GM21737 (cell line): ENCODE data around the gene CYSLTR2.

ENCODE experiments used
- ATAC-seq: cut with Tn5 transposase; IDR thresholded peaks from one replicate; pipeline ENCODE4 v1.9.1; 2021; ENCODE audit warnings: mild to moderate bottlenecking, moderate library complexity; ENCODE audit not compliant: unreplicated experiment

The CYSLTR2 gene

DNA sequence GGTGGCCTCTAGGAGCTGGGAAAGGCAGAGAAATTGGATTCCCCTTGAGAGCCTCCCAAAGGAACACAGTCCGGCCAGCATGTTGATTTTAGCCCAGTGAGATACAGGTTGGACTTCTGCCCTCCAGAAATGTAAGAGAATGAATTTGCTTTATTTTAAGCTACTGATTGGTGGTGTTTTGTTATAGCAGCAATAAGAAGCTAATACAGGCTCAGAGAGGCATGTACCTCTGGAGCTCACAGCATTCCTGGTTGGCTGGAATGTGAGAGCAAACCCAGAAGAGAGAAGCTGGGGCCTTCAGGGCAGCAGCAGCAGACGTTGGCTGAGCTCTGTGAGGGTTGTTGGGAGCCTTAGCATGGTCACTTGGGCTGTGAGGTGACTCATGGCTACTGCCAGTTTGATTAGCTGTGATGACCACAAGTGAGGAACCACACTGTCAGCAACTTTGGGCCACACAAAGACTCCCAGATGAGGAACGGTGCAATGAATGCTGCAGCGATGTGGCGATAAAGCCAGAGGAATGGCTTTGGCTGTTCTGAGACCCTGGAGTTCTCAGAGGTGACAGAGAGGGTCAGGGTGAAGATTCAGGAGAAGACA is 80.1 kb downstream of the CYSLTR2 start:
- ATAC-seq: no peak

GRCh38 chr13:48735571-48735970 is 81.8 kb downstream of the CYSLTR2 start:
- ATAC-seq: no peak

DNA sequence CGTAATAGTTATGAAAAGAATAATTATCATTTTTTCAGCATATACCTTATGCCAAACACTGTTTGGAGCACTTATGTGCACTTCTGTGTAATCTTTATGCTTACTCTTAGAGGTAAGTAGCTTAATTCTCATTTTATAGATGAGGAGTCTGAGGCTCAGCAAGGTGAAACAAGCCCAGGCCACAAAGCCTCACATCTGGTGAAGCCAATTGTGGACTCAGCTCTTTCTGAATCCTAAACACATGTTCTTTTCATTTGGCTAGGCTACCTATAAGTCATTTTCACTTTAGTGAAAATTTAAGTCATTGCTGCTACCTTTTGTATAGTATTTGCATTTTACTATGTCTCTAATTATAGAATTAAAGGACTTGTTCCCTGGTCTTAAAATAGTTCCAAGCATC is 84.0 kb downstream of the CYSLTR2 start:
- no peak for ATAC-seq

DNA sequence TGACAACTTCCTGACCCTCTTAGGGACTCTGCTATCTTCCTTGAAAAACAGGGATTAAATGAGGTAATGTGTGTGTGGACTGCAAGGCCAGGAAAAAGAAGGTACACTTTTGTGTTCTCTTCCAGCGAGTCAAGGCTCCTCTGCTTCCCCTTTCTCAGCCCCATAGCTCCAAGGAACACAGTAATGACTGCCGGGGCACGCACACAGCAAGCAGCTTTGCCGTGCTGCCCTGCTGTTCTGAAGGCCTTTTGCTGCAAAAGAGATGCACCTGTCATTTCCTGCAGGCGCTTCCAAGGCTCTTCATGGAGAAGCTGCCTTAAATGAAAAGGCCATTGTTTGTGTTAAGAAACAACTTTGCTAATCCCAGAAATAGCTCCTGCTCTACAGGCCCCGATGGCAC is 84.6 kb downstream of the CYSLTR2 start:
- ATAC-seq: no peak

DNA sequence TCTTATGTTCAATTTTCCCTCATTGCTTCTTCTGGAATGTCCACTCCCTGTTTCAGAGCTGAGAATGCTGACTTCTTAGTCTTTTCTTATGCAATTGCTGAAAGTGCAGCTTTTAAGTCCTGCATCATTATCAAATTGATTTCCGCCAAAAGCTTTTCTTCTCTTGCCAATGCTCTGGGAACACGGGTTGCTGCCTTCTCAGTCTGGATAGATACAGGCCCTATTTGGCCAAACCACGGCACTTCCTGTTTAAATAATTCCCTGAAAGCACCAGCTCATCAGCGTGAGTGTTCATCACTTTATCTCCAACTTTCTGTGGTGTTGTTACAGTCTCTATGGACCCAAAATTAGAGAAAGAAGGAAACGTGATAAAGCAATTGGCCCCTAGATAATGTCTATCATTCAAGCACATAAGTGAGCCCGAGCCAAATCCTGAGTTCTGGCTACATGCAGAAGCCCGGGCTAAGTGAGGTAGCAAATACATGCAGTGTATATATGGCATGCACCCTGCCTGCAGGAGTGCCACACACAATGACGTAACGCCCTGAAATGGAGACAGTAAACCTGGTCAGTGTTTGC is 85.7 kb downstream of the CYSLTR2 start:
- no peak for ATAC-seq

GRCh38 chr13:48741377-48741776 is 87.6 kb downstream of the CYSLTR2 start:
- ATAC-seq: no peak

DNA sequence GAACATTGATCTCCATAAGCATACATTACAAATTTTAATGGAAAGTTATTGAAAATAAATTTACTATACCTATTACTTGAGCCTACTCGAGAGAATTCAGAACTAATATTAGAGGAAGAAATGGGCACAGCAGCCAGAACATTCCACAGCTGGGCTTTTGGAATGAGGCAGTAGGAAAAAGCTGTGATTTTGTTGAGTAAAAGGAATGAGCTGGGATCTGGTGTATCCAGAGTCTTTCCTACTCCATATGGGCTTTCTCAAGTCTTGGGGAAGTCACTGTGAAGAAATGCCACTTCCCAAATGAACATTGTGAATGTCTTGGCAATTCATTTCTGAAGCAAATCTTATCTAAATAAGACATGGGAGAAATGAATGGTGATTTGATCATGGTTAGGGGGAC is 93.1 kb downstream of the CYSLTR2 start:
- ATAC-seq: no peak

DNA sequence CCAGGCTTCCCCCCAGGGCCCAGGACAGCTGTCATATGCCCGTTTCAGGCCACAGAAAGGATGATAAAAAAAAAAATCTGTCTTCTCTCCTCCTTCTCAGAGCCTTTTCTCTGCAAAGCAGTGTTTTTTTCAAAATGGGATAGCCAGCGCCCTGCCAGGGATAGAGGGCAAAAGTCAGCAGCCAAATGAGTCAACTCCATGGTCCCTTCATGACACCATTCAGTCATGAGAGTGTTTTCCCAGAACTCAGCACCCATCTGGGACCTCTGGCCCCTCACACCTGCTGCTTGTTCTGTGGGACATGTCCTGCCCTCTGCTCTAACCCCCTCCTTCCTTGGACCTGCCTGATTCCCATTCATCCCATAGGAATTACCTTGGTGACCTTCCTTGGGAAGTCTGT is 95.0 kb downstream of the CYSLTR2 start:
- no peak for ATAC-seq

DNA sequence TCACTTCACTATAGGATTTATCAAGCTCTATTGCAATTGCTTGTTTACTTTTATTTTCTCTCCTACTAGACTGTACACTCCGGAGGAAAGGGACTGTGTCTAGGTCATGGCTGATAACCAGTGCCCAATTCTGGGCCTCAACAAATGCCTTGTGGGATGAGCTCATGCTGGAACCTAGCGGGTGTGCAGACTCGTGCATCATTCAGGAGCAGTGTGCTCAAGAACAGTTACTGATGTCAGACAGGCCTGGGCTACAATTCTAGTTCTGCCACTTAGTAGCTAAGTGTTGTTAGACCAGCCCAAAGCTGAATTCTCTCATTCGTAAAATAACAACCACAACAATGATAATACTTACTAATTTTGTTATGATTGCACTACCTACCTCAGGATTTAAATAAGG is 95.4 kb downstream of the CYSLTR2 start:
- no peak for ATAC-seq

GRCh38 chr13:48749699-48750473 is 96.2 kb downstream of the CYSLTR2 start:
- ATAC-seq: peak; percentile 77

DNA sequence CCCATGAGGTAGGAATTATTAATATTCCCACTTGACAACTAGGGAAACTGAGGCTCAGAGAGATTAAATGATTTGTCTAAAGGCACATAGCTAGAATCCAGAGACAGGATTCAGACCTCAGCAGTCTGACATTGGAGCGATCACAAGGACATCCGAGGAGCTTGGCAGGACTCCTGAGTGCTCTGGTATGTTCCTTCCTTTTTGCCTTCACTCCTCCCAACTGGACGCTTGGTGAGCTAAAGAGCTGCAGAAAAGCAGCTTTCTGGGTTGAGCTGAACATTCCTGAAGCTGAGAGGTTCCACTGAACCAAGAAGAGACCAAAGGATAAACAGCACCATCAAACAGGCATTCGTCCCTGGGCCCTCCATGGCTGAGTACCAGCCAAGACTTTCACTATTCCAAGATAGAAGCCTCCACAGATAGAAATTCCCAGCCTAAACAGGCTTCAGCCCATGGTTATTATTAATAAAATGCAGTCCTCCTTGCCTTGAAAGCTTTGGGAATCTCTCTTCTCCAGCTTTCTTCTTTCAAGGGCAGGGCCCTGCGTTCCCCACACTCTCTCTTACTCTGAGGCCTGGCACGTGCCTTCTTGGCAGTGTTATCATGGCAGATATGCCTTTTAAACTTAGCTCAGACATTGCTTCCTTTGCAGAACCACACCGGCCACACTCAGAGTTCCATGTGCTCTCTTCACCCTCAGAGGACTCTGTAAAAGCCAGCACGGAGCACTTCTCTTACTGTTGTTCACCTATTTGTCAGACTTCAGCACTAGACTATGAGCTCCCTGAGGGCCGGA is 97.1 kb downstream of the CYSLTR2 start:
- no peak for ATAC-seq

GRCh38 chr13:48760626-48761025 is 106.9 kb downstream of the CYSLTR2 start:
- ATAC-seq: no peak
